HuH-7 (cell line): Measurements from ENCODE around the gene MPPED2.

Experiments used
- DNase-seq: peaks from one replicate; pipeline ENCODE4 v3.0.0; 2011; ENCODE audit warnings: low spot score

MPPED2 gene

GRCh38 chr11:30451167-30451566, 135.0 kb downstream of the MPPED2 start:
- DNase-seq, result no peak

GRCh38 chr11:30447058-30447640, 139.0 kb downstream of the MPPED2 start:
- no peak for DNase-seq

GRCh38 chr11:30446520-30446919, 139.6 kb downstream of the MPPED2 start:
- DNase-seq, result no peak

GRCh38 chr11:30445056-30445455, 141.1 kb downstream of the MPPED2 start:
- DNase-seq, result no peak

GRCh38 chr11:30440510-30440909, 145.6 kb downstream of the MPPED2 start:
- DNase-seq, result no peak

- no peak for DNase-seq
Observed at GRCh38 chr11:30436801-30437200, 149.4 kb downstream of the MPPED2 start.

GRCh38 chr11:30435488-30435887, 150.7 kb downstream of the MPPED2 start:
- DNase-seq, result no peak

- no peak for DNase-seq
Observed at GRCh38 chr11:30434901-30435300, 151.3 kb downstream of the MPPED2 start.

- no peak for DNase-seq
Observed at GRCh38 chr11:30433831-30434230, 152.3 kb downstream of the MPPED2 start.

GRCh38 chr11:30432716-30433115, 153.4 kb downstream of the MPPED2 start:
- DNase-seq, result no peak

GRCh38 chr11:30432178-30432577, 154.0 kb downstream of the MPPED2 start:
- DNase-seq, result no peak

- DNase-seq, result no peak
Observed at GRCh38 chr11:30431127-30431814, 154.9 kb downstream of the MPPED2 start.

- DNase-seq, result no peak
Observed at GRCh38 chr11:30429550-30429949, 156.6 kb downstream of the MPPED2 start.

- DNase-seq, result no peak
Observed at GRCh38 chr11:30426781-30427180, 159.4 kb downstream of the MPPED2 start.

GRCh38 chr11:30424844-30425243, 161.3 kb downstream of the MPPED2 start:
- DNase-seq, result no peak

GRCh38 chr11:30424321-30424720, 161.8 kb downstream of the MPPED2 start:
- no peak for DNase-seq

GRCh38 chr11:30423886-30424285, 162.3 kb downstream of the MPPED2 start:
- no peak for DNase-seq

- DNase-seq, result no peak
Observed at GRCh38 chr11:30423279-30423648, 162.9 kb downstream of the MPPED2 start.

- DNase-seq, result no peak
Observed at GRCh38 chr11:30422447-30423278, 163.5 kb downstream of the MPPED2 start.

GRCh38 chr11:30420233-30420787, 165.8 kb downstream of the MPPED2 start:
- DNase-seq, result no peak

GRCh38 chr11:30414806-30415205, 171.3 kb downstream of the MPPED2 start:
- DNase-seq, result no peak

GRCh38 chr11:30414244-30414643, 171.9 kb downstream of the MPPED2 start:
- no peak for DNase-seq

GRCh38 chr11:30412509-30412908, 173.6 kb downstream of the MPPED2 start:
- no peak for DNase-seq
